NCI-H345 treated with DMSO at 0.1 percent for 48 hours (cell line): Measurements from ENCODE around the gene SGIP1.
A peak's percentile ranks its signal among the peaks of the same experiment; 100 is the strongest.
"Not testable (repeated sequence)": the region's sequence is repeated elsewhere in the genome, so short reads cannot be mapped to it uniquely, and the experiment has no call there.

Experiments
- DNase-seq: peaks from one replicate; lab custom pipeline; 2025; ENCODE audit not compliant: unreplicated experiment; lab: John Stamatoyannopoulos, UW

Gene SGIP1

DNA sequence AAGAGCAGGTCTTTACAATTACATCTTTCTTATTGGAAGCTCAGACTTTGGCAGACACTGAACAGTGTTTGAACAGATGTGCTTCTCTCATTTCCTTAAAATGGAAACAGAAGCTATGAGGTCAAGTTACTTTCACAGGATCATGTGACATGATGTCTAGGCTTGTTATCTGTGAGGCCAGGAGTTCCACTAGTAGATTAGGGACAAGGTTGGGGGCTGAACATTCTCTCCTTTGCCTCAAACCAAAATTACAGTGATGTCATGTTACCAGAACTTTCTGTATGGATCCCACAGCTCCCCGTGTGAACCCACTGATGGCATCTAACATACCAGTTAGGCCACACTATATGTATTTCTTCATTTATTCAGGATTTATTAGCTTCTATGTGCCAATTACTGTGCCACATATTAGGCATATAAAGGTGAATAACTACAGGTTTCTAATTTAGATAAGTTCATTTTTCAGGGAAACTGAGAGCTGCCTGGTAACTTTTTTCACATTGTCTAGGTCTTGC, 224.3 kb downstream of the SGIP1 start:
- DNase-seq = no peak

DNA sequence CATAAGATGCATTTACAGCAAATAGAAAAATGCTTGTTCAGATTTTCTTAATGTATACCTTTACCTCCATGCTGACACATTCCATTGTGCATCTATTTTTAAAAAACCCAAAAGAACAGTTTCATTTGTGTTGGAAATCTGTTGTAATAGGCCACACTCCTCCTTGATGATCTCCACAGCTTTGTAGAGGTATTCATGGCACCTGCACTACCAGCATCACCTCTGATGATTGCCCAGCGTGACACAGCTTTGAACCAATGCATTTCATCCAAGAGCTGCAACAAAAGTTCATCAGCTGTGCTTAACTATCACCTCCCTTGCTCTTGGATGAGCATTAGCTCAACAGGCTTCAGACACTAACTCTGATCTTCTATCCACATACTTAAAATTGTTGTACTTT, 226.6 kb downstream of the SGIP1 start:
- DNase-seq = no peak

DNA sequence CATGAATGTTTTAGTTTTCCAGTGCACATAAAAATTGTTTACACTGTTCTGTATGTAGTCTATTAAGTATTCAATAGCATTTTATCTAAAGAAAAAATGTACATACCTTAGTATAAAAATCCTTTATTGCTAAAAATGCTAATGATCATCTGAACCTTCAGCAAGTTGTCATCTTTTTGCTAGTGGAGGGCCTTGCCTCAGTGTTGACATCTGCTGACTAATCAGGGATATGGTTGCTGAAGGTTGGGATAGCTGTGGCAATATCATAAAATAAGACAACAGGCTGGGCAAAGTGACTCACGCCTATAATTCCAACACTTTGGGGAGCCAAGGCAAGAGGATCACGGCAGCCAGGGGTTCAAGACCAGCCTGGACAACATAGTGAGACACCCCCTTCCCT, 227.3 kb downstream of the SGIP1 start:
- no peak for DNase-seq

DNA sequence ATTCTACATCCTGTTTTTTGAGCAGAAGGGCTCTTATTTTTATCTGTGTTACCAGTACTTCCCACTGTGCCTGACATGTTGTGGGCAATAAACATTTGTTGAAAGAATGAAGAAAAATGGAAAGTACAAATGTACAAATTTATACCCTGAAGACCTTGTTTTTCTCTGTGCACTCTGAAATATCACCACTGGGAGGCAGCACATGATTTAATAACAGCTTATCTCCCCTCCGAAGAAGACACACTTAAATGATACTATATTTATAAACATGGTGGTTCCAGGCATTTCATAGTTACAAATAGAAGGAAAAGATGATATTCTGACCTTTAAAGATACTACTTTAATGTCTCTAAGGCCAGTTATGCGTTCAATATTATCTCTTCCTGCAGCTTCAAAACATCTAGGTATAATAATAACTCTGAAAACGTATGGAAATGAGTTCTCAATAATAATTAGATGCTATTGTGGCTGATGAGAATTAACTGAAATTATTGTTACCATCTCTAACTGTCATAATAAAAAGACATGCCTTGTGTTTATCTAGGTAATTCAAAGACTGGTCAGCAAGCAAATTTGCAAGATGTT, 231.1 kb downstream of the SGIP1 start:
- DNase-seq = peak; percentile 36

DNA sequence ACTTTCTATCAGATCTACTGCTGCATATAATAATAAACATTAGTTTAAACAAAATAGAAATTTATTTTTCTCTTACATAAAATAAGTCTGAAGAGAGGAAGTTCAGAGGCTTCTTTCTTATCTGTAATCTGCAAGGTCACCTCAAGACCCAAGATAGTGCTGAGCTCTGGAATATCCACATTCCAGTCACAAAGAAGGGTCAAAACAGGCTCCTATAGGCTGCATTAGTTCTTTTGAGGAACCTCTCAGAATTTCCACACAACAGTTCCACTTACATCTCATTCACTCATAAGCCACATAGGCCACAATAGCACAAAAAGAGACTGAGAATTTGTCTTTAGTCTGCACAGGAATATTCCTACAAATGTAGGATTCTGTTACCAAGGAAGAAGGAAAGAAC, 233.7 kb downstream of the SGIP1 start:
- DNase-seq = no peak

DNA sequence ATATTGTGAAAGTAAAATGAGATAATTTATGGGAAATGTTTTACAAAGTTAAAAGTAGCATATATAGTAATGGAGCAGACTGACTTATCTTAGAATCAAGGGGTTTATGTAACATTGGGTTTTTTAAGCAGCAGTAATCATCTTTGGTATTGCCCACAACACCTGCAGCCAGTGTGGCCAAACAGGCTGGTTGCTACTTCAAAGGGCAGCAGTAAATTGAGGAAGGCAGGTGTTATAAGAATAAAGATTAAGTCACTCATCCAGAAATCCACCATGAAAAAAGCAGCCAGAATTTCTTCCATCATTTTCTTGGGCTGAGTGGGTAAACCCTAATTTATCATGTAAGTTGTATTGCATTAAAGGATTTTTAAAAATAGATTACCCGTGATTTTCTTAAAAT, 235.0 kb downstream of the SGIP1 start:
- DNase-seq = no peak

DNA sequence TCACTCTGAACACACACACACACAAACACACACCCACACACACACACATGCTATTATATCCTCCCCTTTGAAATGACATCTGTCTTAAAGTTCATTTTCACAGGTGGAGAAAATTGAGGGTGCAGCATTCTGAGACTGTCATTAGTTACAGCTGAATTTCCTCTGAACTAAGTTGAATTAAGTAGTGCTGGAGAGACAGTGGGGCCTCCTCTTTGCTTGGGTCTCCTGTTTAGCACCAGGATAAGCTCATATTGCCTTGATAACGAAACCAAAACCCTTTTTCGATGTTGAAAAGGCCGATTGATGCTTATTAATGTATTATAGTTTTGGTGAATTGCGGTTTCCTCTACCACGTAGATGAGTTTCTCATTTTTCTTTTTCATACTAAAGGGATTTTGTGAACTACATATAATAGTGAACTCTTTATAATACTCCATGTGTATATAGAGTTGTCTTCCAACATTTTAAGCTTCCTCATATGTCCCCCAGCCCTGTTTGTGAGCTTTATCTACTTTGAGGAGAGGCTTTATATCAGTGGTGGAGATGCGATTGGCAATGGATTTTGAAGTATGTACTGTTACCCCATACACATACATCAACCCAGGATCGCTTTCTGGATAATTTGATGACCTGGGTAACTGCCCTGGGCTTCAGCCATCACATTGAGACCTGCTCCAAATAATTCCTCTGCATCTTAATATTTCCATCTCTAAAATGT, 235.7 kb downstream of the SGIP1 start:
- DNase-seq = no peak

DNA sequence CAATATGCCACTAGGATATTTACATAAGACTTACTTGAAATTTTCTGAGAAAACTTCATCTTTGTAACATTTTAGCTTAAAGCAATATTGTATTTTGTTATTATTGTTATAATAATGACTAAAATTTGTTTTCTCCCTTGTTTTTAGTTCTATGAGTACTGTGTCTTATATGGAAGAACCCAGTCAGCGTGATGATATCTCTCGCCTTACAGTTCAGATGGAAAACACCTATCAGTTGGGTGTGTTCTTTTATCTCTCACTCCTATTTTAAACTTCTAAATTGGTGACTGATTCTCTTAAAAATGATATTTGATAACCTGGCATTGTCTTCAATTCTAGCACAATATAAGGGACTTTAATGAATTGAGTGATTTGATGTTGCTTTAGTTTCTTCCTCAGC, 236.3 kb downstream of the SGIP1 start:
- no peak for DNase-seq

DNA sequence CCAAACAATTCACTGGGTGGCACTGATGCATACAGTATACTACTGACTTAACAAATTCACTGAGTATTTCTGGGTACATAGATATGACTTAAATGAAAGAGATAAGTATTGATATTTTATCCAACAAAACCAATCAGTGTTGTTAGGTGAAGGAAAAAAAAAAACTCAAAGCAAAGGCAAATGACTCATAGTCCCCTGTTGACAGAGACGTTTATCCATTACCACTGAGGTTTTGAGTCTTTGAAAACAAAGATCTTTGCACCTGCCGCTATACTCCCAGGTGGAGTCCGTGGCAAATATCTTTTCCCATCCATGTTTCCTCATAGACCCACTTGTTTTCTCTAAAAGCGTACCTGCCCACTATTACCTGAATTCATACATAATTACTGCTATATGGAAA, 236.7 kb downstream of the SGIP1 start:
- no peak for DNase-seq

DNA sequence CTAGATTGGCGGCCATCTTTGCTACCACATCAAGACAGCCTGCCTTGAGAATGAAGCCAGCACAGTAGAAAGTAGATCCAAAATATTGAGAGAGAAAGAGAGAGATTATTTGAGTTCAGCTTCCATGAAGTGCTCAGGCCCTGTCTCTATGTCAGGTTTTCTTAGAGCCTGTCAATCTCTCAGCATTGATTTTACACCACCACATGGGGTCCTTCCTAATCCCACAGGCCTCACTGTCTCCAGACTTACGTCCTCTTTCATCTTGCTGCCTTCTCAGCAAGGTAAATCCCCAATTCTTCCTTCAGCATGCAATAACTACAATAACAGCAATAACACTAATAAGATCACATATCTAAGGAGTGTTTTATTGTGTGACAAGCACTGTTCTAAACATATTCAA, 239.3 kb downstream of the SGIP1 start:
- no peak for DNase-seq

DNA sequence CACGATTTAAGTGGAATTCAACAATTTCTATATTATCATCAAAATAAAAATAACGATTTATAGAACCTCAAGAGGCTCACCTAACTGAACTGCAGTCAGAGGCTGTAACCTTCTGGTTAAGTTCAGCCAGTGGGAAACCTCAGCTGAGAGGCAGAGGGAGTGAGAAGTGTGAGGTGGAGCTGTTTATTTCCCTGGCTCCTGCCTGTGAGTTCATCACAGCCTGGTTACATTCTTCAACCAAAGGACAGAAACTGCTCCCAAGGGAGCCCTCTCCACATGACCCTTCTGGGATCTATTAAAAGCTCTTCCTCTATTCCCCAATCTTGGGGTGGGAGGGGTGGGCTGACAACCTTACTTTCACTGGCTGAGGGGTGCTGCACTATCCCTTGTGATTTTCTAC, 240.5 kb downstream of the SGIP1 start:
- DNase-seq = no peak

DNA sequence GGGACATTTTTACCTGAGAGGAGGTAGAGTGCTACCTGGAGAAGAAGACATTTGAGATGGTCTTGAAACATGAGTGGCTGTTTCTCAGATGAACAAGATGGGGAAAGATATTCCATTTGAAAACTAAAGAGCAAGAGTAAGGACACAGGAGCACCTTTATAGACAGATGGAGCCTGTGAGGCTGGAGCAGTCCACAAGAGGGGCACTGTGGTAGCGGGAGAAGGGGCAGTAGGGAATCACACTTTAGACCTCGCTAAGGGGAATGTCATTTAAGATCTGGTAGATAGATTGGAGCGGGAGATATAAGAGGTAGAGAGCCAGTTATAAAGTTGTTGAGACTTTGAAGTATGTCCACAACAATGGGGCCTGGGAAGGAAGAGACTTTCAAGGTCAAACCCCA, 241.7 kb downstream of the SGIP1 start:
- no peak for DNase-seq

DNA sequence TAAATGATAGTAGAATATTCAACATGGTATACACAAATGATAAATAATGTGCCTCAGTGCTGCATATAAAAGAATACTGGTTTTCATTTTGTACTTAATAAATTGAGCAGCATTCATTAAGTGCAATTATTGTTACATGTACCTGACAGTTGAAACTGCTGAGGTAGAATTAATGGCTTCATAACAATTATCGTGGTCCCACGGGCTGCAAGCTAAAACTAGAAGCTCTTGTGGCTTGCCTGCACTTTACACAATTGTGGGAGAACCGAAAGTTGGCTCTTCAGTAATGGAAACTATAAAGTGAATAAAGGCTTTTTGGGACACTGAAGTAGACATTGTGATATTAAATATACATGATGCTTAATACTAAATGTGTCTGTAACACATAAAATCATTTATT, 243.9 kb downstream of the SGIP1 start:
- no peak for DNase-seq

DNA sequence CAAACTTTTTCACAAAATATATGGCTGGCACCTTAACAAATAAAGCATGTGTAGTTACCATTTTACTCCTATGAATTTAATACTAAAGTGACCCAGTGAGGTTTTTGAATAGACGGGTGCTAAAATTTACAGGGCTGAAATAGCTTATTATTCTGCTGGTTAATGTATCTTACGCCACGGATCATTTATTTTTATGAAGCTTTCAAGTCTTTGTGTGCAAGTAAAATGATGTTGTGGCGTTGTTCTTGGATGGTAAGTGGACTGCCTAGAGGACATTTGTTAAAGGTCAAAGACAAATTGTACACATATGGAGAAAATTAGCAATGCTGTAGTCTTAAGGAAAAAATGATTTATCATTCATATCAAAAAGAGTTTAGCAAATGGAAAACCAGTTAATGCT, 244.3 kb downstream of the SGIP1 start:
- DNase-seq = peak; percentile 20

DNA sequence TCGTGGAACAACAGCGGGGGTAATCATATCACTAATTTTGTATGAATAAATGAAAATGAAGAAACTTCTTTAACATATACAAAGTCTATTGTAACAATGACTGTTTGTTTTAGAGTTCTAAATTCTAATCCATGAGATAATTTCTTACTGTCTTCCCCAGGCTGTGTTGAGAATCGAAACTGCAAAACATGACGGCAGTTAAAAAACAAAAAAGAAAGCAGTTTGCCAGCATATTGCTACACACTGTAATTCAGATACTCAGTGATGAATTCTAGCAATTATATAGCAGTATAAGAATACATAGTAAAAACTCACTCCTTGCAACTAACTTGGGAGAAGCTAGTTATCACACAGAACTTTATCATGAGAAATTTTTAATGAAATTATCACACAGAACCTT, 245.0 kb downstream of the SGIP1 start:
- no peak for DNase-seq

DNA sequence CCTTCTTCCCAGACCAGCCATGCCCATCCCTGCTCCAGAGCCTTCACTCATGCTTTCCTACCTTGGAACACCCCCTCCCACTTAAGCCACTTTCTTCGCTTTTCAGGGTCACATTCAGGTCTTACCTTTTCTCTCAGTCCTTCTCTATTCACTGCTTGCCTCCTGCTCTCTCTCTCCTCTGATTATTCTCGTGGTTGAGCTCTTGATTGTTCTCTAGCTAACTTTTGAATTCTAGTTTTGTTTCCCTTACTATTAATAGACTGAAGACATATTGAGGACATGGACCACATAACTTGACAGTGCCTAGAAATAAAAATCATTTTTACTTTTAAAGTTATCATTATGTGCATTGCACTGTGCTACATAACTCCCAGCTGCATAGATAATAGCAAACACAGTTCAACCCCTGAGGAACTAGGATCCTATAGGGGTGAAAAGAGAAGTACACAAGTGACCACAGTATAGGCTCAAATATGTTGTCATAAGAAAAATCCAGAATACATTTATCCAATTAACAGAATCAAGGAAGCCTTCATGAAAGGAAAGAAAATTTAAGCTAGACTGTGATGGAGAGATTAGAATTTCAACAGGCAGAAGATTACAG, 245.6 kb downstream of the SGIP1 start:
- DNase-seq = no peak

DNA sequence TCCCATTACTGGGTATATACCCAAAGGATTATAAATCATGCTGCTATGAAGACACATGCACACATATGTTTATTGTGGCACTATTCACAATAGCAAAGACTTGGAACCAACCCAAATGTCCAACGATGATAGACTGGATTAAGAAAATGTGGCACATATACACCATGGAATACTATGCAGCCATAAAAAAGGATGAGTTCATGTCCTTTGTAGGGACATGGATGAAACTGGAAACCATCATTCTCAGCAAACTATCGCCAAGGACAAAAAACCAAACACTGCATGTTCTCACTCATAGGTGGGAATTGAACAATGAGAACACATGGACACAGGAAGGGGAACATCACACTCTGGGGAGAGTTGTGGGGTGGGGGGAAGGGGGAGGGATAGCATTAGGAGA, 251.8 kb downstream of the SGIP1 start:
- DNase-seq = not testable (repeated sequence)

DNA sequence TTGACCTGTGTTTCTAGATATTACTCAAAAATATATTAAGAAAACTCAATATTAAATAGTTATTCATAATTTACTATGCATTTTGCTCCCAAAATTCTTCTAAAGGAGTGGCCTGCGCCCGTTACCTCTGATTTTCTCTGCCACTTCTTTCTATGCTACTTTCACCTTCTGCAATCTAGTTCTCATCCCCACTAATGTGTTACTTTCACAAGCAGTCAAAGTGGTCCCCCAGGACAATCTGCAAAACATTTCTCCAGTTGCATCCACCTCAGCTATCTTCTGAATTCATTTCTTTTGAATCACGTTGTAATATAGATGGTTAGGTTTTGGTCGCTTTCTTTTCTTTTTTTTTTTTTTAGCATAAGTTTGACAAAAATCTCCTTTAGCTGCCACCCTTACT, 253.7 kb downstream of the SGIP1 start:
- no peak for DNase-seq

DNA sequence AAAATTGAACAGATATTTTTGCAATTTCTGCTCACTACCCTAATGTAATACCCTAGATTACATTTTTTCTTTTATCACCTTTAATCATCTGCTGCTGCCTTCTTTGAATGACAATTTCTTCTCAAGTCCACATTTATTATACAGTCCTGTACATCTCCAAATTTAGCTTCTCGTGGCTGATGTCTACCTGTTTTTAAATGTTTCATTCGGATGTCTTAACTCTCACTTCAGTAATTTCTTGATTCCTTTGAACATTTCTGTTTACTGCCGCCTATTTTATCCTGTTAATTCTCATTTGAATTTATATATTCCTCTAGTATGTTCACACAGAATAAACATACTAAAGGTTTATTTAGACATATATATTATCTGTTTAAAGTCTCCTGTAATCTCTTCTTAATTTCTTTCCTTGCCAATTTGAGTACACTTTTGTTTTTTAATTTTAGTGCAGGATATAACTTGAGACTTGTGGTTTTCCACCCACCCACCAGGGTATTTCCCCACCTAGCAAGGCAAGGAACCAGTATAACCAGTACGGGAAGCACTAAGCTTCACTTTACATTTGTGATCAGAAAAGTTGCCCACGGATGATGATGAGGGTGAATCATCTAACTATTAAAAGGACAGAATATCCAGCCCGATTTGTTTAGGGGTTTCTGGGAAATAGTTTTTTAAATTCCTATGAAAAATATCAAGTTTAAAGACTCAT, 254.4 kb downstream of the SGIP1 start:
- DNase-seq = no peak

DNA sequence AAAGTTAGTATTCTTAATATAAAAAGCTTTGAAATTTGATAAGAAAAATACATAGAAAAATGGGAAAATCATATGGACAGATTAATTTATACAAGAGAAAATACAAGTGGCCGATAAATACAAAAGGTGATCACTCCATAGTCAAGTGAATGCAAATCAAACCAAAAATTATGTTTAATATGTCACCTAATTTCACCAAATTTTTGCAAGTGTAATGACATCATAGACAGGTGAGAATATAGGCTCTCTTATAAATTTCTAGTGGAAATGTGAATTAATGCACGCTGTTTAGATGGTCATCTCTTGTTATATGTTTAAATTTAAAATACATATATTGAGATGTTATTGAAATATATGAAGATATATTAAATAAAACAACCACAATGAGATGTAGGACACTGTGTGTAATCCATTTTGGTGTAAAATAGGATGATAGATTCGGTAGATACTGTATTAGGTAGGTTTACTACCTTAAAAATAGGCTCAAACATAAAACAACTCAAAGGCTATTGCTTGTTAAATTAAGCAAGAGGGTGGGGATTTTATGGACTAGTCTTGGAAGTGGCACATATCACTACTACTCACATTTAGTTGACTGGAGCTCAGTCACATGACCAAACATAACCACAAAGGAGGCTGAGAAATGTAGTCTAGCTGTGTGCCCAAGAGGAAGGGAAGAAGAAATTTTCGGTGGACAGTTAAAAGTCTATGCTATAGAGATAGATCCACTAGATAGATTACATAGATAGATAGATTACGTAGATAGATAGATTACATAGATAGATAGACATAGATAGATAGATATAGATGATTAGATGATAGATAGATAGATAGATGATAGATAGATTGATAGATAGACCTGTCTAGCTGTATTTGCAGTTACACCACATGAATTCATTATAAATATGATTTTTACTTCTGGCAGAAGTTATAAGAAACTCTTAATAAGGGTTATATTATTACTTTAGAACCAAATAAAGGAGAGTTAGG, 258.0 kb downstream of the SGIP1 start:
- no peak for DNase-seq

DNA sequence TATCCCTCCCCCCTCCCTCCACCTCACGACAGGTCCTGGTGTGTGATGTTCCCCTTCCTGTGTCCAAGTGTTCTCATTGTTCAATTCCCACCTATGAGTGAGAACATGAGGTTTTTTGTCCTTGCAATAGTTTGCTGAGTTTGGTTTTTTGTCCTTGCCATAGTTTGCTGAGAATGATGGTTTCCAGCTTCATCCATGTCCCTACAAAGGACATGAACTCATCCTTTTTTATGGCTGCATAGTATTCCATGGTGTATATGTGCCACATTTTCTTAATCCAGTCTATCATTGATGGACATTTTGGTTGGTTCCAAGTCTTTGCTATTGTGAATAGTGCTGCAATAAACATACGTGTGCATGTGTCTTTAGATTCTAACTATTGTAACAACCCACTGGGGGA, 261.9 kb downstream of the SGIP1 start:
- DNase-seq = not testable (repeated sequence)
